HG02588 (cell line): Measurements from ENCODE around the gene ATP5F1B.
A peak's percentile ranks its signal among the peaks of the same experiment; 100 is the strongest.
"Not testable (repeated sequence)": the region's sequence is repeated elsewhere in the genome, so short reads cannot be mapped to it uniquely, and the experiment has no call there.

Experiments used
- ATAC-seq: cut with Tn5 transposase; IDR thresholded peaks from one replicate; pipeline ENCODE4 v1.9.1; 2021; ENCODE audit warnings: mild to moderate bottlenecking, moderate library complexity; ENCODE audit not compliant: unreplicated experiment

The ATP5F1B gene

DNA sequence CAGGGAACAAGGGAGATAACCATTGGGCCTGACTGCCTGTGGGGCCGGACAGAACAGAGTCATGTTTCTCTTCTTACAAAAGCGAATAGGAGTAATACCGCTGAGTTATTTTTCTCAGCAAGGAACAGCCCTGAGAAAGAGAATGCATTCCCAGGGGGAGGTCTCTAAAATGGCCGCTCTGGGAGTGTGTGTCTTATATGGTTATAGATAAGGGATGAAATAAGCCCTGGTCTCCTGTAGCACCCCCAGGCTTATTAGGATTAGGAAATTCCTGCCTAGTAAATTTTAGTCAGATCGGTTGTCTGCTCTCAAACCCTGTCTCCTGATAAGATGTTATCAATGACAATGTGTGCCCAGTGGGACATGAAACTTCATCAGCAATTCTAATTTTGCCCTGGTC lies 8.0 kb upstream of the ATP5F1B start:
- ATAC-seq, result not testable (repeated sequence)

DNA sequence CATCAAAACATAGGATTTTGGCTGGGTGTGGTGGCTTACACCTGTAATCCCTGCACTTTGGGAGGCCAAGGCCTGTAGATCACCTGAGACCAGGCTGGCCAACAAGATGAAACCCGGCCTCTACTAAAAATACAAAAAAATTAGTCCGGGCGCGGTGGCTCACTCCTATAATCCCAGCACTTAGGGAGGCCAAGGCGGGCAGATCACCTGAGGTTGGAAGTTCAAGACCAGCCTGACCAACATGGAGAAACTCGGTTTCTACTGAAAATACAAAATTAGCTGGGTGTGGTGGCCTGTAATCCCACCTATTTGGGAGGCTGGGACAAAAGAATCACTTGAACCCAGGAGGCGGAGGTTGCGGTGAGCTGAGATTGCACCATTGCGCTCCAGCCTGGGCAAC lies 2.2 kb upstream of the ATP5F1B start:
- ATAC-seq, result not testable (repeated sequence)

DNA sequence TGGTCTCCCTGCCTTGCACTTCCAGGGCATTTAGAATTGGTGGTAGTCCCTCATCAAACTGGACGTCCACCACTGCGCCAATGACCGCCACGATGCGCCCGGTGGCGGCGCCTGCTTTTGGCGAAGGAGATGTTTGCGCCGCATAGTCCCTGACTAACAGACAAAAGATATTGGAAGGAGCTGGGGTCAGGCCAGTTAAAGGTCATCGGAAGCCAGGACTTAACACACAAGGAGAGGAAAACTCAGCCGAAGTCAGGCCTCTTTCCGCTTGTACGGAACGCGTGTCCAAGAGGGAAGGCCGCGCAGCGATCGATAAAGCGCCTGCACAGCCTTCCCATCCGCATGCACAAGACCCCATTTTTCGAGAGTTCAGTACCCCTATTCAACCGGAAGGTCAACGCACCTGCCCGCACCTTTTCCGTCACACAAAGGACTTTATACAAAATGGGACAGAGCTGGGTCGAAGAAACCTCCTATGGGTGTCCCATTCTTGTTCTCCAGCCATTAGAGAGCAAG lies 525 bp downstream of the ATP5F1B start:
- no peak for ATAC-seq

DNA sequence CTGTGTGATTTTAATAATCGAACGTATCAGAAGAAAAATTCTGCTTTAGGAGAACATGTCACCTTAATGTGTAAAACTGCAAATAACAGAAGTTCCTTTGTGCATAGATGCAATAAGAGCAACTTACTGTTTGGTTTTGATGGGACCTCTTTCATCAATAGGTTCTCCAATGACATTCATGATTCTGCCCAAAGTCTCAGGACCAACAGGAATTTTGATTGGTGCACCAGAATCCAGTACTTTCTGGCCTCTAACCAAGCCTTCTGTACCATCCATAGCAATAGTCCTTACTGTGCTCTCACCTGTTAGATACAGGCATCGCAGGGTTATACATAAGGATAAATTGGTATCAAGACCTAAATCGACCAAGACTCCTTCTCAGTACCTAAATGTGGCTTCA lies 1.1 kb downstream of the ATP5F1B start:
- no peak for ATAC-seq

DNA sequence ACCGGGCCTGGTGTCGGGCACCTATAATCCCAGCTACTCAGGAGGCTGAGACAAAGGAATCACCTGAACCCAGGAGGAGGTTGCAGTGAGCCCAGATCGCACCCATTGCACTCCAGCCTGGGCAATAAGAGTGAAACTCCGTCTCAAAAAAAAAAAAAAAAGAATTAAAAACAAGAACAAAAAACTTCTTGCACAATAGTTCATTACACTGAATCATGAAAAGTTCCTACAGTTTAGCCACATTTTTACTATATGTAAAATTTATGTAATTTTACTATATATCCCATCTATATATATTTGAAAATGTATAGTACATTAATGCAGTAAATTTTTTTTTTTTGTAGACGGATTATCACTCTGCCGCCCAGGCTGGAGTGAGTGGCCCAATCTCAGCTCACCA lies 4.6 kb downstream of the ATP5F1B start:
- ATAC-seq, result no peak

DNA sequence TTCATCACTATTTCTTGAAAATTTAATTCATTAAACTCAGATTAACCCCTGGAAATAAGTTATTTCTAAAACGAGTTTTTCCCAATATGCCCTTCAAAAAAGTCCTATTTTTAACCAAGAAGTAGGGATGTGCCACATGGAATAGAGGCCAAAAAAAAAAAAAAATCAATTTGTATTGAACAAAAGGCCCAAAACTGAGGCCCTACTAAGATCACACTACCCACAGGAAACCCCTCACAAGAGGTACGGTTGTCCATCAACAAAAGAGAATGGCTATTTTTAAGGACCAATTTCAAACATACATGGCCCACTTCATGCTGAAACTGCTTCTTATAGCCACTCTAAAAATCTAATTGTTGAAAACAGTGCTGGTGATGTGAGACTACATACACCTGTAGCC lies 8.2 kb downstream of the ATP5F1B start:
- no peak for ATAC-seq

DNA sequence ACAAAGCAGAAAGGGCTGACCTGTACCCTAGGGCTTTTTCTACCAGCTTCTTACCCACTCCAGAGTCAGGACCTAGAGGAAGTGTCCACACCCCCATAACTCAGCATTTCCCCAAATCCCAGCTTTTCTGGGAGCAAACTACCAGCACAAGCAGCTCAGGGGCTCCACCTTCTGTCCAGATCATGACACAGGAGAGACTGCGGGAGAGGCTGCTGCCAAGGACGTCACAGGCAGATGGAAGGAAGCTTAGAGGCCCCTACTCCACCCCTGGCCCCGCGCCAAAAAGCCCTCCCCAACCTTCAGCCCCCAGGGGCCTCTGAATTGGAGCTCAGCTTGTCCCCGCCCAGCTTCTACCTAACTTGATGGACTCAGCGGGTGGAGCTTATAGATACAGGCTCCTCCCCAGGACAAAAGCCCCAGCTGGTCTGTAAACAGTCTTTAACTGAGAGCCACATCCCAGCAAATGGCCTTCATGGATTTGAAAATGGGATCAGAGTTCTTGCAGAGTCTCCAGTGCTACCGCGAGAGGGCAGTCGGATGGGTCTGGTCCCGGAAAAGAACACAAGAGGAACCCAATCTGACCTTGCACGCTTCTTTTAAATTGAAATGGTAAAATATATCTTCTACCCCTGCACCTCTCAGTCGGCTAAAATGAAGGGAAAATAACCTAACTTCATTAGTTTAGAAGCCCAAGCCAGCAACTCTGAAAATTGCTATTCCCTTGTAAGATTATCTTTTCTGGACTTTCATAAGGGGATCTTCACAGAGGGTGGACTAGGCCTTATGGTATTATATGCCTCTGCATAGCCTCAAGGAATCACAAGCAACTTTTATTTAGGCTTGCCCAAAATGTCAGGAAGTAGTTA lies 8.9 kb downstream of the ATP5F1B start:
- ATAC-seq, result peak; percentile 56

DNA sequence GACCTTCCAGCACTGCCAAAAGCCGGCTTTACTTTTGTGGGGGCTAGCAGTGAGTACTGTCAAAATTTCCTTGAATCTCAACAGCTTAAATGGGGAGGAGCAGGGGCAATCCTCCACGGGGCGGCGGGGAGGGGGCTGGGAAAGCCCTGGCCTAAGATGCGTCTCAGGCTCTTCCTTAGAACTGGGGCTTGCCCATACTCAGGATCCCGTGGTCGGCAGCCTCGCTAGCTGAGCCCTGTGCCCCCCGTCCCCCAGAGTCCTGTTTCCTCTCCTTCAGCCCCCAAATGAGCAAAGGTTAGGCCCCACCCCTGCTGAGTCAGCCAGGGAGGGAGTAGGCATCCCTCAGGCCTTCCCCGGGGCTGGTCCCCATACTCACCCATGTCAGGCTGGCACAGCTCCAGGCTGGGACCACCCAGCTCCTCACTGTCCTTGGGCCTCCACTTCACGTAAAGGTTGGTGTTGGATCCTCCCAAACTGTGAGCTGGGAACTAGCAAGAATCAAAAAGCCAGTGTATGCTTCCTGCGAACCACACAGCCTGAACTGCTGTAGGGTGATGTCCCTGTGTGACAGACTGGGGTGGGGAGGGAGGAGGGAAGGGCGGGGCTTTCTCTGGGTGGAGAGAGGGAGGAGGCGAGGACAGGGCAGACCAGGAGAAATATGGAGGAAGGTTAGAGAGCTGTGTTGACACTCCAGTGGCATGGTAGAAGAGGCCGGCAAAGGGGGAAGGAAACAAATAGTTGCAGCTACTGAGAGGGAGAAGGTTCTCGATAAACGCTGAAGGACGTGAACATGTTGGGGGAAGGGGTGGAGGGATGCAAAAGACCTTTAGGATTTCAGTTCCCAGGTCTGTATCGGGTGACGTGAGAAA lies 9.7 kb downstream of the ATP5F1B start:
- ATAC-seq, result peak; percentile 46

DNA sequence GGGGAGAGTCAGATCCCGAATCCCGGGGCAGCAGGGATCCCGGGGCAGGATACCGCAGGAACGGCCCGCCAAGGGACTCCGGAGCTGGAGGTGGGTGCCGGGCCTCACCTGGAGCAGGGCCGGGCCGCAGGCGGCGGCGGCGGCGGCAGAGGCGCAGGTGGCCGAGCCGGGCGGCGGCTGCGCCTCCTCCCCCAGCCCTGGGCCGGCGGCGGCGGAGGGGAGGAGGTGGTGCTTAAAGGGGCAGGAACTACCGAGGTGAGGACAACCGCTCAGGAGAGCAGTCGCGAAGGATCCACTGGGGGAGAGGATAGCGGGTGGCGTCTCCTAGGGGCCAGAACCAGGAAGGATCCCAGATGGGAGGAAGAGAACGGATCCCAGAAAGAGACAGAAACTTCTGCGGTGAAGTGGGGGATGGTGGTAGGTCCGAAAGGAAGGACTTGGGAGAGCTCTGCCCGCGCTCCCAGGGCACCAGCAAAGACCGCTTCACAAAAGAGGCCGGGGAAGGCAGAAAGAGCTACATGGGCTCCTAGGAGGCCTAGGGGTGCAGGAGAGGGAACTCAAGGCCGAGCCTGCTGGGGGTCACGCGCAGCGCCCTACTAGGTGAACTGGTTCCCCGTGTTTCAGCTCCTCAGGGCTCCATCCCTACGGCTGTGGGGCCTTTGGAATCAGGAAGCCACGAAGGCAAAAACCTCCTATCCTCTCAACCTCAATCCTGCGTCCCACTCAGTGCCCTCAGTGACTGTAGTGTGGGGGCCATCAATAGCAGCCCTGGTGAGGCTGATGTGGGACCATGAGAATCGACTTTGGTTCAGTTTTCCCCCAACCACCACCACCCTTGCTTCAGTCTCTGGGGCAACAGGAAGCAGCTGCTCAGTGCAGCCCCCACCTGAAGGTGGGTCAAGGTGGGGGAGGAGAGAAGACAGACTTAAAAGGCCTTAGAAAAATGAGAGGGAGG lies 10.7 kb downstream of the ATP5F1B start:
- ATAC-seq, result peak; percentile 21

DNA sequence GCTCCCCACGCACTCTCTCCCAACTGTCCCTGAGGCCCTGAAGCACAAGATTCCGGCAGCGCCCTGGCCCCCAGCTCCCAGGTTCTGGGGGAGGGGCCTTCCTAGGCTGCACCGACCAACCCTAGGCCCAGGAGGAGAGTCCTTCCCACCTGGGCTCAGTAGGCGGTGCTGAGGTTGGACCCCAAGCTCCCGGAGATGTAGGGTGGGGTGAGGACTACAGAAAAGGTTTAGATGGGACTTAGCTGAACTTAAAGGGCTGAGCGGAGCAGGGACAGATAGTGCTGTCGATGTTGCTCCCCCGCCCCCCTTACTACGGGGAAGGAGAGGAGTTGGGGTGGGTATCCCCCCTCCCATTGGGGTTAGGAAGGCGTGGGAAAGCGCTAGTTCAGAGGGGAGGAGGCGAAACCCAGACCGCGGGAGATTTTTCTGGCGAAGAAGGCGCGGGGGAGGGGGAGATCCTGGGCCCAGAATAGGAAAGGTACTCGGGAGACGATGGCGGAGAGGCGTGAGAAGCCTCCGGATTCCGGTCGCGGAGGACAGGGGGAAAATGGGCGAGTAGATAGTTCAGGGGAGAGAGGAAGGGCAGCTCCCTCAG lies 11.4 kb downstream of the ATP5F1B start:
- no peak for ATAC-seq

DNA sequence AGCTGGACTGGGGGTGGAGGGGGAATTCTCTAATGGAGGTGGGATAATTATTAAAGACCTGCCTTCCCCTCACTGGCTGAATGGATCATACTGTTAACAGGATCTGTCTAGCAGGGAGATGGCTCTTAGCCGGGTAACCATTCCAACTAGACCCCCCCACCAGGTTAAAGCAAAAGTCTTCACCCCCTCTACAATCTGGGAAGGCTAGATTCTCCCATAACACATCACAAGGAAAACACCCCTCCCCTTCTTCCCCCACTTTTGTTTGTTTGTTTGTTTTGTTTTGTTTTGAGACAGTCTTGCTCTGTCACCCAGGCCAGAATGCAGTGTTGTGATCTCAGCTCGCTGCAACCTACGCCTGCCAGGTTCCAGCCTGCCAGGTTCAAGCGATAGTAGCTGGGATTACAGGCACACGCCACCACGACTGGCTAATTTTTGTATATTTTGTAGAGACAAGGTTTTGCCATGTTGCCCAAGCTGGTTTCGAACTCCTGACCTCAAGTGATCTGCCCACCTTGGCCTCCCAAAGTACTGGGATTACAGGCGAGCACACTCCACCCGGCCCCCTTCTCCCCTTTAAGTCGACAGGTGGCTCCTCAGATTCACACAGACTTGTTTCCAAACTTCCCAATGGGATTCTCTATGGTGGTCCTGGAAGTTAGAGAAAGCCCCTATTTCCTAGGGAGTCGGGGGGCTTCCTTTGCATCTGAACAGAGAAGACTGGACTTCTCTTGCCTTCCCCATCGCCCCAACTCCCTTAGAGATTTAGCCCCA lies 12.1 kb downstream of the ATP5F1B start:
- no peak for ATAC-seq

DNA sequence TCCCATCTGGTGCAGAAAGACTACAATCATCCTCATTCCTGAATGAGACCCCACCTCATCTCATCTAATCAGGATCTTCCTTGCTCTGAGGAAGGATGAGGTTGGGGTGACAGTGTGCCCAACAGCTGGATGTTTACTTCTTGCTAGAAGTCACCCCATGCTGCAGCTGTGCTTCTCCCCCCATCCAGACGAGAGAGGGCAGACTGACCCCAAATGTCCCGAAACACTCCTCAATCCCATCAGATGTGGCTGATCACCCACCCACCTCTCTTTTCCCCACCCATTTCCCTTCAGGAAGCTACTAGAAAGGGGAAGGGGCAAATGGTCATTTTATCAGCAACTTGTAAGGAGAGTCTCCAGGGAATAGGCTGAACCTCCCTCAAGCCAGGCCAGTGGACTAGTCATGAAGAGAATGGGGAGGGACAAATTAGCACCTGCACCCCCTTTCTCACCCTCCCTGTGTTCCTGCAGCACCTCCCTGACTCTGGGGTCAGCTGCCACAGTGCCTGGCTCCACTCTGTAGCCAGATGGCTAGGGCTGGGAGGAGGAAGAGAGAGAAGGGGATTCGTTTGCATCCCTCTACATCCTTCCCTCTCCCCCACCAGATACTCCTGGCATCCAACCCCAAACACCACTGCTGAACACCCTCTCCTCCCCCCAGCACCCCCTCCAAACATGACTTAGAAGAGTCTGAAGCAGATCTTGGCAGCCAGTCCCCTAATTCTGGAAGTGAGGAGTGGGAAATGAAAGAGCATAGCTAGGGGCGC lies 12.9 kb downstream of the ATP5F1B start:
- ATAC-seq, result no peak

DNA sequence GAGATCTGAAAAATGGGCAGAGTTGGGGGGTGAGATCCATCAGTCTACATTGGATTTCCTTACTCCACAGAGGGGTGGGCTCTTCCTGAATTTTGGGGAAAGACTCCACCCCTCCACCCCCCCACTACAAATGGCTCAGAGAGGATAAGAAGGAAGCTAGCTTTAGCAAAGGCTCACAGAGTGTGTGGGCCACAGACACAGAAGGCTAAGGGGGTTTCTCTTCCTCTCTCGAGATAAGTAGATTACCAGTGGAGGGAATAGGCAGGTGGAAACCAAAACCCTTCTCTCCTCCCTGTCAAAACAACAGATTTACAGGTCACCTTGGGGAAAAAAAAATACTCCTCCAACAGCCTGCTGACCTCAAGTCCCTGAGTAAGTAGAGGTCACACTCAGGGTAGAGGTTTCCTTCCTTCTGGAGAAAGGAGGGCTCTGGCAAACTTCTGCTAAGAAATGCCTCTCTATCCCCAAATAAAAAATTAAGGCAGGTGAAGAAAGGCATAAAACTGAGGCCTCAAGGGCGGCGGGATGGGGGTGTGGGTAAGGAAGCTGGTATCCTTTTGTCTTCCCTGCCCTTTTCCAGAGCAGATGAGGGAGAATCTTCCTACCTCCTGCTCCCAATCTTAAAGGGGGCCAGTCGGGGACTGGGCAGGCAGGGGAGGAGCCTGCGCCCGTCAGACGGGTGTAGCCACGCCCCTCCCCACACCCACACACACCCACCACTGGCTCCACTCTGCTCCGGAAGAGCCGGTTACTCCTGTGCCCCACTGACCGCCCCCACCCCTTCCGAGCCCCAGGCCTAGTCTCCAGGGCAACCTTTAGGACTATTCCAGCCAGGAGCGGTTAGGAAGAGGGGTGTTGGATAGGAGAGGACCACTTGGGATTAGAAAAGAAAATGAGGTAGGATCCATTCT lies 13.7 kb downstream of the ATP5F1B start:
- ATAC-seq, result no peak

DNA sequence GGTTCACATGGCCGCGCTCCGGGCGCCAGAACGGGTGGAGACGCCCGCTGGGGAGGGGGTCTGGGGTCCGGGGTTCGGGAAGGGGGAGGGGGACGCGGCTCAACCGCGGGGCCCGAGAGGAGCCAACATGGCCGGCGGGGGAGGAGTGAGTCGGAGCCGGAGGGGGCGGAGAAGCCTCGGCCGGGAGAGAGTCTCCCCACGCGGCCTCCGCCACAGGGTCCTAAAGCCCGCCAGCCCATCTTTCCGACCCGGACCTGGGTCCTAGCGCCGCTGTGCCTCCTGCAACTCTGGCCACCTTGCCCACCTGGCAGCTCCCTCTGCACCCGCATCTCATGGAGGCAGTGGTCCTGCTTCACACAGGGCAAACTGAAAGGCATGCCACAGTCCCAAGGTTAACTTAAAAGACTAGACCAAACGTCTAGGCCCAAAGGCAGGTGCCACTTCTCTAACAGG lies 15.6 kb downstream of the ATP5F1B start, which contains the start of gene BAZ2A:
TSS of gene BAZ2A (minus strand) at position 147 of the 453 bp plus-strand sequence. CDS start 12,796 bp downstream, outside the sequence.
- peak; percentile 51 for ATAC-seq

DNA sequence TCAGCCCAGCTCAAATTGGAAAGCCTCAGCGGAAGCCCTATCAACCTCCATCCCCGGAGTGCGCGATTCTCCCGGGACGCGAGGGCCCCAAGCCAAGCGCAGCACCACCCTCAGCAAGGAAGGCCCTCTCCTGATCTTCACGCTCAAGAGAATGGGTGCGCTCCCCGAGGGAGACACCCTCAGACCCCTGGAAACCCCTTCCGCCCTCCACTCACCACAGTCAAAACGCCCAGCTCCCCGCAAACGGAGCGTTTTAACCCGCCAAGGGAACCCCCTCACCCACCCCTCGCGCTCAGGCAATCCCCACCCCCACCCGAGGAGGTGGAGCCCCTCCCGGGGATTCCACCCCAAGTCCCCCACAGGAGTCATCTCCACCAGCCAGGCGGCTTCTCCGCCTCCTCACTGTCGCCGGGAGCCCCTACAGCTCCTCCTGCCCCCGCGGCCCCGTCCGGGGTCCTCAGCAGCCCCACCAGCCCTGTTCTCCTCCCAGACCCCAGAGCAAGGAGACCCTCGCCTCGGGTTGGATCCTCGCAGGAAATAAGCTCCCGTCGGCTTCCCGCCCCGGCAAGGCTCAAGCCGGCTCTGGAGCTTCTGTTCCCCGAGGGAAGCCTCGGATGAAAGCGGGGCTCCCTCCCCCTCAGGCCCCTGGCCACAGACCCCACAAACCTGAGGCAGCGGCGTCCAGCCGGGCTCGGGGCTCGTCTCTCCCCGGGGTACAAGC lies 16.2 kb downstream of the ATP5F1B start:
- no peak for ATAC-seq

DNA sequence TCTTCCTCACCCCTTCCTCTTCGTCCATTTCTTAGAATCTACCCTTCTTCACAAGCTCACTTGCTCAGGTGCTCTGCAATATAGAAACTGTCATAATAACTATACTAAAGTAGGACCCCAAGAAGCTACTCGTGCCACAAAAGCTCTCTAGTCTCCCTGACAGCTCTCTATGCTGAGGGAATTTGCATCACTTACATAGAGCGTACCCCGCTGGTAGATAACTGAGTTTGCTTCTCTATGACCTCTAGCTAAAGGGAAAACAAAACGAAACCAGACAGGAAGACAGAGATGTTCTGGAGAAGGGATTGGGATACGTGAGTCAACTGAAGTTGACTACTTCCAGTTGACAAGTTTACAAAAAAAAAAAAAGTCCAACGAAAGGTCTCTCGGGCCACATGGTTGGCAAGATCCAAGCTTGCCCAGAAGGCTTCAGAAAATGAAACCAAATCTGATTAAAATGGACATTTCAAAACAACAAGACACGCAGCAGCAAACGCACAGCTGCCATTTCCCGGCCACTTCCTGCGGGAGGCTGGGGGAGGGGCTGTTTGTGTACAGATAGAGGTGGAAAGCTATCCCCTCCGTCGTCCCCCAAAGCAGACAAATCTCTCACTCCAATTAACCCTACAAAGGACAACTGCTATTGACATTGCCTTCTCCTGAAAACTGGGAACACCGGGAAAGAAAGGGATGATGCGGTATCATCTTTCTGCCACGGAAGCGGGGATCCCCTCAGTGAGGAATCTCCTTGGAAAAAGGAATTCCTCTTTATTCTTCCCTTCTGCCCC lies 16.9 kb downstream of the ATP5F1B start:
- ATAC-seq, result no peak
